GM23248 (cell line): ENCODE data around the gene CADPS.

ENCODE experiments used
- EZH2 ChIP-seq: fragments of 200-600 bp; sonication (generic); IDR thresholded peaks from 2 replicates; pipeline ENCODE4 v1.6.1; 2018; ENCODE audit warnings: antibody characterized with exemption, mild to moderate bottlenecking; ENCODE audit not compliant: insufficient read depth, poor library complexity, severe bottlenecking
- EZH2phosphoT487 ChIP-seq: fragments of 200-600 bp; sonication (generic); IDR thresholded peaks from 2 replicates; pipeline ENCODE4 v1.6.1; 2018; ENCODE audit warnings: antibody characterized with exemption, moderate library complexity, mild to moderate bottlenecking, low read depth; ENCODE audit not compliant: insufficient read depth

GRCh38 chr3:62462104-62462762 lies 413.0 kb downstream of the CADPS start:
- TF ChIP-seq EZH2phosphoT487 = no peak
- no peak for TF ChIP-seq EZH2
